ENCODE data around the gene RSPRY1.

- TF ChIP-seq CTCF (conservative IDR thresholded peaks at IDR 0.05 in 1 of 2, IDR thresholded peaks at IDR 0.05 in 1 of 2; ENCODE audit: extremely low read depth in 1 of 2, insufficient read depth in 1 of 2, low read depth in 1 of 2, low read length in 2 of 2) = no peak
- TF ChIP-seq EZH2 (IDR thresholded peaks at IDR 0.05; ENCODE audit: borderline replicate concordance, low read length) = no peak
These were observed 29.8 kb upstream of the RSPRY1 start for GRCh38 chr16:57156351-57156703.

All from mammary epithelial cell (primary cell).